Gastroesophageal sphincter (tissue), 3 donors: ENCODE results near the gene DMAP1.
"Not testable (repeated sequence)": the region's sequence is repeated elsewhere in the genome, so short reads cannot be mapped to it uniquely, and the experiment has no call there.

Source experiments
- EP300 ChIP-seq: sonication (generic); formaldehyde crosslinking; IDR thresholded peaks from one replicate; pipeline ENCODE4 v1.6.1; 2017; ENCODE audit warnings: antibody characterized with exemption, mild to moderate bottlenecking
- POLR2A ChIP-seq, 2 donors: fragments of 450-650 bp; IDR thresholded peaks; one replicate each; pipeline ENCODE4 v1.6.1; 2017; ENCODE audit warnings: antibody characterized with exemption in 2 of 2, mild to moderate bottlenecking in 2 of 2, moderate library complexity in 1 of 2
- POLR2AphosphoS5 ChIP-seq: sonication (generic); formaldehyde crosslinking; IDR thresholded peaks from one replicate; pipeline ENCODE4 v1.6.1; 2017; ENCODE audit warnings: antibody characterized with exemption
- TF ChIP-seq, protein P1 (sequence below), 4 experiments: fragments of 200-600 bp in 2 of 4; fragments of 450-650 bp in 2 of 4; sonication (generic) in 1 of 4; IDR thresholded peaks; one replicate each; pipeline ENCODE4 v1.5.1; 2017 to 2019; ENCODE audit warnings: antibody characterized with exemption in 4 of 4, mild to moderate bottlenecking in 2 of 4, moderate library complexity in 2 of 4

DNA sequence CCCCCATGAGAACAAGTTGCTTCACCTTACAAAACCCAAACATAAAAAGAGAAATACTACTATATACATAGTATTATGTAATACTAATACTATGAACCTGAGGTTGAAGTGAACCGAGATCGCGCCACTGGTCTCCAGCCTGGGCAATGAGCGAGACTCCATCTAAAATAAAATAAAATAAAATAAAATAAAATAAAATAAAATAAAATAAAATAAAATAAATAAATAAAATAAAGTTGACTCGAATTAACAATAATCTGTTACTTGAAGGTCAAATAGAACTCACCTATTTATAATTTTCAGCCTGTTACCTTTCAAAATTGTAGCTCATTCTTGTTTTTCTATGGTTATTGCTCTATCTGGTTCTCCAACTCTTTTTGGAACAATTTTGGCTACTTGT, 6.7 kb upstream of the DMAP1 start:
- TF ChIP-seq, protein P1, sequence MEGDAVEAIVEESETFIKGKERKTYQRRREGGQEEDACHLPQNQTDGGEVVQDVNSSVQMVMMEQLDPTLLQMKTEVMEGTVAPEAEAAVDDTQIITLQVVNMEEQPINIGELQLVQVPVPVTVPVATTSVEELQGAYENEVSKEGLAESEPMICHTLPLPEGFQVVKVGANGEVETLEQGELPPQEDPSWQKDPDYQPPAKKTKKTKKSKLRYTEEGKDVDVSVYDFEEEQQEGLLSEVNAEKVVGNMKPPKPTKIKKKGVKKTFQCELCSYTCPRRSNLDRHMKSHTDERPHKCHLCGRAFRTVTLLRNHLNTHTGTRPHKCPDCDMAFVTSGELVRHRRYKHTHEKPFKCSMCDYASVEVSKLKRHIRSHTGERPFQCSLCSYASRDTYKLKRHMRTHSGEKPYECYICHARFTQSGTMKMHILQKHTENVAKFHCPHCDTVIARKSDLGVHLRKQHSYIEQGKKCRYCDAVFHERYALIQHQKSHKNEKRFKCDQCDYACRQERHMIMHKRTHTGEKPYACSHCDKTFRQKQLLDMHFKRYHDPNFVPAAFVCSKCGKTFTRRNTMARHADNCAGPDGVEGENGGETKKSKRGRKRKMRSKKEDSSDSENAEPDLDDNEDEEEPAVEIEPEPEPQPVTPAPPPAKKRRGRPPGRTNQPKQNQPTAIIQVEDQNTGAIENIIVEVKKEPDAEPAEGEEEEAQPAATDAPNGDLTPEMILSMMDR (IDR thresholded peaks at IDR 0.05), result not testable (repeated sequence)
- TF ChIP-seq EP300; POLR2AphosphoS5; POLR2A (IDR thresholded peaks at IDR 0.05): not testable (repeated sequence)
